ENCODE measurements around the gene MEN1.
"Not testable (repeated sequence)": the region's sequence is repeated elsewhere in the genome, so short reads cannot be mapped to it uniquely, and the experiment has no call there.

Gene MEN1

DNA sequence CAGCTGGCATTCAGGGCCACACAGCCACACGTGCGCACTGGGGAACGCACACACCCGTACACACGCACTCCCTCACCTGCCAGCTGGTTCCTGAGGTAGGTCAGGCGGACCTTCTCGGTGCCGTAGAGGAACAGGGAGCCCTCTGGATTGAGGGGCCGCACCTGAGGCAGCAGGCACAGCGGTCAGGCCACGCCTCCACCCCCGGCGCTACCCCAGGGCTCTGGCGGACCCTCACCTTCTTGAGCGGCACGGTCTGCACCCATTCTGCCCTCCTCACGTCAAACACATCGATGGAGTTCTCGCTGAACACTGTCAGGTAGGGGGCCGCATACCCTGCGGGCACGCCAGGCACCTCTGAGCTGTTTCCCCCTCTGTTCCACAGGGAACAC is 17.1 kb upstream of the MEN1 start:
- ChIA-PET POLR2A (ENCODE audit: low non-redundant PET) (no interaction called here), CTCF (interaction anchor here (0.5 to 0.6 kb wide), 2 partner anchors 42 to 70 kb away, joined by 3 read pairs; no protein-coding TSS in a partner anchor)
- DNase-seq (ENCODE audit: low spot score) = no peak
- H3K27ac ChIP-seq = no peak overlapping the region; the same call in 1 of the 2 replicates
- TF ChIP-seq, protein P1, sequence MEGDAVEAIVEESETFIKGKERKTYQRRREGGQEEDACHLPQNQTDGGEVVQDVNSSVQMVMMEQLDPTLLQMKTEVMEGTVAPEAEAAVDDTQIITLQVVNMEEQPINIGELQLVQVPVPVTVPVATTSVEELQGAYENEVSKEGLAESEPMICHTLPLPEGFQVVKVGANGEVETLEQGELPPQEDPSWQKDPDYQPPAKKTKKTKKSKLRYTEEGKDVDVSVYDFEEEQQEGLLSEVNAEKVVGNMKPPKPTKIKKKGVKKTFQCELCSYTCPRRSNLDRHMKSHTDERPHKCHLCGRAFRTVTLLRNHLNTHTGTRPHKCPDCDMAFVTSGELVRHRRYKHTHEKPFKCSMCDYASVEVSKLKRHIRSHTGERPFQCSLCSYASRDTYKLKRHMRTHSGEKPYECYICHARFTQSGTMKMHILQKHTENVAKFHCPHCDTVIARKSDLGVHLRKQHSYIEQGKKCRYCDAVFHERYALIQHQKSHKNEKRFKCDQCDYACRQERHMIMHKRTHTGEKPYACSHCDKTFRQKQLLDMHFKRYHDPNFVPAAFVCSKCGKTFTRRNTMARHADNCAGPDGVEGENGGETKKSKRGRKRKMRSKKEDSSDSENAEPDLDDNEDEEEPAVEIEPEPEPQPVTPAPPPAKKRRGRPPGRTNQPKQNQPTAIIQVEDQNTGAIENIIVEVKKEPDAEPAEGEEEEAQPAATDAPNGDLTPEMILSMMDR (conservative IDR thresholded peaks at IDR 0.05; ENCODE audit: low read depth) = no peak

DNA sequence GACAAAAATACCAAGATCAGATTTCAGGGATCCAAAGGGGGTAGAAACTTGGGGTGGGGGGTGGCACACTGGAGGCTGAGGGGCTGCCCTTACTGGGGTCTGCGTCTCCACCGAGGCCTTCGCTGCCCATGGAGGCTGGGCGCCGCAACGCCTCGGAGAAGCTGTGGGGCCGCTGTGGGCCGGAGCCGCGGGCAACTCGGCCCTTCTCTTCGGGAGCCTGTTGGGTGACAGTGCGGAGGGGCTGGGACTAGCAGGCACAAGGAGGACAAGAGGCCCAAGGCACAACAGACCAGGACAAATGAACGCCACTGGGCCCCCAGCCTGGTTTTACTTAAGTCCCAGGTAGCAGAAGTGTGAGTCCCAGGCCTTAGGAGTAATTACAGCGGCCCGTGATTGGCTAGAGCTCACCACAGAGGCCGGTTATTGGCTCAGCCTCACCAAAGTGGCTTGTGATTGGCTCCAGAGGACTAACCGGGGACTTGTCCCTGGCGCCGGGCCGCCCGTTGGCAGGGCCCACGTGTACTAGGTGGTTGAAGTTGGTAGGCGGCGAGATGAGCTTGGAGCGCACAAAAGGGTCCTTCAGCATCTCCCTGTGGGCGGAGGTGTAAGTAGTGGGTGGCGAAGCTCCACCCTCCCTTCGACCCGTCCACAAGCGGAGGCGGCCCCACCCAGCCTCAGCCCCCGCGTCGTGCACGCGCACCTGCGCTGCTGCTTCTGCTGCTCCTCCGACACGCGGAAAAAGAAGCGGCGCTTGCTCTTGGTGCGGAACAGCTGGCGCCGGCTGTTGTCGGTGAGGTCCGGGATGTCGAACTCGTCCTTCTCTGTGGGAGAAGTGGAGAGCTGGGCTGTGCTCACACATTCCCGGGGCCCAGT is 16.5 kb upstream of the MEN1 start:
- CTCF ChIA-PET = no interaction called here
- POLR2A ChIA-PET (ENCODE audit: low non-redundant PET) = interaction anchor here (0.5 kb wide), 1 partner anchor 8 kb away, joined by 5 read pairs; no protein-coding TSS in a partner anchor
- no peak overlapping the region for H3K27ac ChIP-seq
- TF ChIP-seq, protein P1 (conservative IDR thresholded peaks at IDR 0.05; ENCODE audit: low read depth) = no peak
- DNase-seq (ENCODE audit: low spot score) = no peak

DNA sequence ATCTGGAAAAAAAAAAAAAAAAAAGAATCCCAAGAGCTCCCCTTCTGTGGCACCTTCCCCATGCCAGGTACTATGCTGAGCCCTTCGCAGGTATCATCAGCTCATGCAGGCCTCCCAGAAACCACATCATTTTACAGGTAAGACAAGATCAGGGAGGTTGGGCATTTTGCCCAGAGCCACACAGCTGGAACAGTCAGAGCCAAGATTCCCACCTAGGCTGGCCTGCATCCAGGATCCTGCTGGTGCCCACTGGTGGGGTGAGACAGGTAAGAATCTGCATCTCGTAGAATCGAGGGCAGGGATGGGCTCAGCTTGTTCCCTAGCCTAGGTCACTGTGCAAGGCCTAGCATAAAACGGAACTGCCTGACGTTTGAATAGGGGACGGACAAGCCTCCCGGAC is 15.7 kb upstream of the MEN1 start:
- TF ChIP-seq, protein P1 (conservative IDR thresholded peaks at IDR 0.05; ENCODE audit: low read depth) = no peak
- ChIA-PET CTCF (no interaction called here), POLR2A (ENCODE audit: low non-redundant PET) (no interaction called here)
- no peak overlapping the region for H3K27ac ChIP-seq
- DNase-seq (ENCODE audit: low spot score) = no peak

DNA sequence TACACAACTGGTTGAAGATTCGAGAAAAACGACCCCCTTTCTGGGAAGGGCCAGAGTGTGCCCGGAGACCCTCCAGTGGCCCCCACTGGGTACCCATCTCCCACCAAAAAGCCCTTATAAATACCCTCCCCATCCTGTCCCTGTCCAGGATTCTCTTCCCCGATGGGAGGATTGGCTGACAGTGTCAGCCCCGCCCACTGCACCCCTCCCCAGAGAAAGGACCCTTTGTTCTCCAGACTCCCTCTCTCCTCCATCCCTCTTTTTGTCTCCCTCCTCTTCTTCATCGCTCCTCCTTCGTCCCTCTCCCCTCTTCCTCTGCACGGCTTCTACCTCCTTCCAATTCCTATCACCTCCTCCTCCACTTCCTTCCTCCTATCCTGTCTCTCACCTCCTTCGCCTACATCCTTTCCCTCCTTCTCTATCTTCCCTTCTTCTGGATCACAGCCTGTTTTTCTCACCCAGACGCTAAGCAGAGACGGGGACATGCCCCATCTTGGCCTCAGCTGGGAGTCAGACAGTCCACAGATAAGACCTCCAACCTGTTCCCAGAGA is 13.3 kb upstream of the MEN1 start:
- CTCF ChIA-PET = no interaction called here
- no peak for DNase-seq (ENCODE audit: low spot score)
- TF ChIP-seq, protein P1 (conservative IDR thresholded peaks at IDR 0.05; ENCODE audit: low read depth) = no peak
- no peak overlapping the region for H3K27ac ChIP-seq
- POLR2A ChIA-PET (ENCODE audit: low non-redundant PET) = no interaction called here

DNA sequence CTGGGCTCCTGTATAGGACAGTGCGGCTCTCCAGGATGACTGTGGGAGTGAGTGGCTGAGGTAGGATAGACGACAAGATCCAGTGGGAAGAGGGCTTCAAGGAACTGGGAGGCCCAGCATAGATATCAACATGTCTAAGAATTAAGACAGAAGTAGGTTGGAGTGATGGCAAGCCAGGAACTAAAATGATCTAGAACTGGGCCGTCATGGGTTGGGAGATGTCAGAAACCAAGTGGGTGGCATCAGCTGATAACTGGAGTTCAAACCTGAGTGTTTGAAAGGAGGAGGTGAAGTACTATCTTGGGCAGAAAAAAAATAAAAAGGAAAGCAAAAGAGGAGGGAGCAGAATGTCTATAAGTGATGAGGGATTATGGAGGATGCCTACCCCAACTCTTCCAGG is 7.1 kb upstream of the MEN1 start:
- POLR2A ChIA-PET (ENCODE audit: low non-redundant PET) = no interaction called here
- DNase-seq (ENCODE audit: low spot score) = no peak
- CTCF ChIA-PET = no interaction called here
- TF ChIP-seq, protein P1 (conservative IDR thresholded peaks at IDR 0.05; ENCODE audit: low read depth) = no peak
- H3K27ac ChIP-seq = no peak overlapping the region

DNA sequence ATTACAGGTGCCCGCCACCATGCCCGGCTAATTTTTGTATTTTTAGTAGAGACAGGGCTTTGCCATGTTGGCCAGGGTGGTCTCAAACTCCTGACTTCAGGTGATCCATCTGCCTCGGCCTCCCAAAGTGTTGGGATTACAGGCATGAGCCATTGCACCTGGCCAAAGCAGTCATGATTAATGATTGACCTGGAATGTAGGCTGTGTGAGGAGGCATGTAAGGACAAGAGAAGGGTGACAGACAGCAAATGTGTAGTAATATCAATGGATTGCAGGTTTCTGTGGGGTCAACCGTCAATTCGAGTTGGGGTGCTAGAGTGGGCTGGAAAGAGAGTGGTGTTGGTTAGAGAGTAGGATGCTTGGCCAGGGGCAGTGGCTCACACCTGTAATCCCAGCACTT is 5.1 kb upstream of the MEN1 start:
- CTCF ChIA-PET = interaction anchor here (0.6 kb wide), 1 partner anchor 343 kb away, joined by 3 read pairs; no protein-coding TSS in a partner anchor
- POLR2A ChIA-PET (ENCODE audit: low non-redundant PET) = not testable (repeated sequence)
- H3K27ac ChIP-seq = 0 out of 2 replicates have a peak overlapping the region, but pooled peaks have one; percentile 4
- peak; percentile 49 for DNase-seq (ENCODE audit: low spot score)

DNA sequence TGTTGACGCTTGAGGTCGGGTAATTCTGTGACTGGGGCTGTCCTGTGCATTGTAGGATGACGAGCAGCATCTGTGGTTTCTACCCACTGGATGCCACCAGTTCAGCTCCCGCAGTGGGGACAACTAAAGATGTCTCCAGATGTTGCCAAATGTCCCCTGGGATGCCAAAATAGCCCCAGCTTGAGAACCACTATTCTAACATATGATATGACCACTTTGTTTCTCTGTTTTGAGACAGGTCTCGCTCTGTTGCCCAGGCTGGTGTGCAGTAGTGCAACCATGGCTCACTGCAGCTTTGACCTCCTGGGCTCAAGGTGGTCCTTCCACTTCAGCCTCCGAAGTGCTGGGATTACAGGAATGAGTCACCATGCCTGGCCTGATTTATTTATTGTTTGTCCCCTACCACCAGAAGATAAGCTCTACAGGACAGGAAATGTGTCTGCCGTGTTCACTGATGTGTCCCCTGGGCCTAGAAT is 4.4 kb upstream of the MEN1 start:
- H3K27ac ChIP-seq = no peak overlapping the region
- POLR2A ChIA-PET (ENCODE audit: low non-redundant PET) = no interaction called here
- CTCF ChIA-PET = no interaction called here
- TF ChIP-seq, protein P1 (conservative IDR thresholded peaks at IDR 0.05; ENCODE audit: low read depth) = no peak
- no peak for DNase-seq (ENCODE audit: low spot score)

Measured in RWPE1 (cell line).